ENCODE data around the gene IRAK2.

DNA sequence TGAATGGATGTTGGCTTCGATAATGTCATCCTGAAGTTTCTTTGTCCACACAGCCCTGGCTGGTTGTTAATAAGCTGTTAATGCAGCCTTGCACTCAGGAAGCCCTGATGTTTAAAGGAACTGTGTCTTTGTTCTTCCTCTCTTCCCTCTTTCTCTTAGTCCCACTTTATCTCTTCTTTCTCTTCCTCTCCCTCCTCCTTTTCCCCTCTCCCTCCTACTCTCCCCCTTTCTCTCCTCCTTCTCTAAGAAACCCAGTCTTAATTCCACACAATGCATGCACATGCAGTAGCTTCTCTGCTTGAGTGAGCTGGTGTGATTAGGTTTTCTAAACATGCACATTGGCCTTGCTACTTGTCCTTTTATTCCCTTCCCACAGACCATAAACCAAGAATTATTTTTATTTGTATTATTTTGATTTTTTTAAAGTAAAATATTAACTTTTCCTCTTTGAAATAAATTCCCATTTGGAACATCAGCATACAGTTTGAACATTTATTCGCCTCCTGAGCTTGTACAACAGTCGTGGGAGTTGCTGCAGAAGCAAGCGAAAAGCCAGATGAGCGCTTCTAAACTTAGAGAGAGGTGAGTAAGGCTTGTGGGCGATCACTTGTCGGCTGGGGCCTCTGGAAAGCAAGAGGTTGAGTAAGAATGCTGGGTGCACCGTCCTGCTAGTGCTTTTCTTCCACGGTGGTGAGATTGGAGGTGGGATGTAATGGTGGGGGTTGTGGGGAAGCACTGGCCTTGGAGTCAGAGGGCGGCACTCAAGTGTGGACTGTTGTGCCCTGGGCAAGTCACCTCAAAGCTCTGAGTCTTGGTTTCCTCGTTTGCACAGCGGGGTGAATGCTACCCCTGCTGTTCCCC, 120.8 kb downstream of the IRAK2 start:
- TF ChIP-seq POLR2A (IDR thresholded peaks at IDR 0.05) (no peak), EP300 (IDR thresholded peaks at IDR 0.05) (no peak), POLR2AphosphoS5 (IDR thresholded peaks at IDR 0.05) (no peak)
- TF ChIP-seq, protein P1, sequence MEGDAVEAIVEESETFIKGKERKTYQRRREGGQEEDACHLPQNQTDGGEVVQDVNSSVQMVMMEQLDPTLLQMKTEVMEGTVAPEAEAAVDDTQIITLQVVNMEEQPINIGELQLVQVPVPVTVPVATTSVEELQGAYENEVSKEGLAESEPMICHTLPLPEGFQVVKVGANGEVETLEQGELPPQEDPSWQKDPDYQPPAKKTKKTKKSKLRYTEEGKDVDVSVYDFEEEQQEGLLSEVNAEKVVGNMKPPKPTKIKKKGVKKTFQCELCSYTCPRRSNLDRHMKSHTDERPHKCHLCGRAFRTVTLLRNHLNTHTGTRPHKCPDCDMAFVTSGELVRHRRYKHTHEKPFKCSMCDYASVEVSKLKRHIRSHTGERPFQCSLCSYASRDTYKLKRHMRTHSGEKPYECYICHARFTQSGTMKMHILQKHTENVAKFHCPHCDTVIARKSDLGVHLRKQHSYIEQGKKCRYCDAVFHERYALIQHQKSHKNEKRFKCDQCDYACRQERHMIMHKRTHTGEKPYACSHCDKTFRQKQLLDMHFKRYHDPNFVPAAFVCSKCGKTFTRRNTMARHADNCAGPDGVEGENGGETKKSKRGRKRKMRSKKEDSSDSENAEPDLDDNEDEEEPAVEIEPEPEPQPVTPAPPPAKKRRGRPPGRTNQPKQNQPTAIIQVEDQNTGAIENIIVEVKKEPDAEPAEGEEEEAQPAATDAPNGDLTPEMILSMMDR (IDR thresholded peaks at IDR 0.05) = no peak

All from suprapubic skin (tissue), 4 donors.